HTR-8/SVneo (cell line): ENCODE results near the gene COX4I1.
A peak's percentile ranks its signal among the peaks of the same experiment; 100 is the strongest.
"Not testable (repeated sequence)": the region's sequence is repeated elsewhere in the genome, so short reads cannot be mapped to it uniquely, and the experiment has no call there.

ENCODE experiments used
- DNase-seq: peaks from one replicate; pipeline ENCODE4 v3.0.0; 2011; ENCODE audit warnings: low spot score, mixed read lengths; ENCODE audit not compliant: insufficient read length
- FAIRE-seq: peaks from 2 replicates; lab custom pipeline; 2011; peaks lifted over from hg19 to GRCh38; lab: Jason Lieb, UNC

Gene COX4I1

DNA sequence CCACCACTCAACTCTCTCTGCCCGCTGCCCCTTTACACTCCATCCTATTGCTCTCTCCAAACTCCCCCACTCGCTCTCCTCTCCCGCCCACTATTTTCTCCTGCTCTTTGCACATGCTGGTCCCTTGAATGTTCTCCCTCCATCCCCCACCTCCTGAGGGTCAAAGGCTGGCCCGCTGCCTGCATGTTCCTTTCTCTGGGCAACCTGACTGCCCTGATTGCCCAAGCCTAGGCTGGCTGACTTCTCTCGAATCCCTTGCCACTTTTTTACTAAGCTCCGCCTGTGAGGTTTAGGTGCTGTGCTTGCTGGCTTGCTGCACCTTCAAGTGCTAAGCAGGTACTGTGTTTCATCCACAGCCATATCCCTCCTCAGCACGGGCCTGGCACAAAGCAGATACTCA, 2.9 kb upstream of the COX4I1 start:
- DNase-seq: no peak

GRCh38 chr16:85798283-85798776, 1.2 kb upstream of the COX4I1 start:
- DNase-seq (no peak), FAIRE-seq (no peak)

More for the DNA sequence above, 2.9 kb upstream of the COX4I1 start:
- FAIRE-seq: no peak

DNA sequence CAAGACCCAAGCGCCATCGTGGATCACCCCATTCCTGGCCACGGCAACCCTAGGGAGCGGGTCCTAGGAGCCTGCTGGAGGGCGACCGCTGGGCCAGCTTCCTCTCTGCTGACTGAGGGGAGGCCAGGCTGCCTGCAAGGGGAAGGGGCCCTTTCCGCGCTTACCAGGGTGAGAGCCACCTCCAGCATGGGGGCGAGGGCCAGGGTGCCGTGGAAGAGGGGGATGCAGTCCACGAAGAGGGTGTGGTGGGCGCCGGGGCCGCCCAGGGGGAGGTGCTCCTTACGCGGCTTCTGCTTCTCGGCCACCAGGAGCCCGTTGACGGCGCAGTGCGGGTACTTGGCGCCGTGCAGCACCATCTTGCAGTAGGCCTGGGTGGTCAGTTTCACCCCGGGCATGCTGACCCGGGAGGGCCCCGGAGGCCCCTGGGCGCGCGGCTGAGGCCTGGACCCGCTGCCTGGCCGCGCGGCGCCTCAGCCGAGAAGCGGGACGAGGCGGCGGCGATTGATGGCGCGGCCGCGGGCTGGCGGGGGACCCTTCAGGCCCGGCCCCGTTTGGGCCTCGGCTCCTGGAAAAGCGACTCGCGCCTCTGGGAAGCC, 496 bp upstream of the COX4I1 start:
- peak; percentile 53 for DNase-seq

GRCh38 chr16:85800321-85800669, 800 bp downstream of the COX4I1 start:
- FAIRE-seq (no peak), DNase-seq (no peak)

More for the DNA sequence above, 496 bp upstream of the COX4I1 start:
- no peak for FAIRE-seq

GRCh38 chr16:85803570-85803969, 4.1 kb downstream of the COX4I1 start:
- FAIRE-seq (no peak), DNase-seq (no peak)

DNA sequence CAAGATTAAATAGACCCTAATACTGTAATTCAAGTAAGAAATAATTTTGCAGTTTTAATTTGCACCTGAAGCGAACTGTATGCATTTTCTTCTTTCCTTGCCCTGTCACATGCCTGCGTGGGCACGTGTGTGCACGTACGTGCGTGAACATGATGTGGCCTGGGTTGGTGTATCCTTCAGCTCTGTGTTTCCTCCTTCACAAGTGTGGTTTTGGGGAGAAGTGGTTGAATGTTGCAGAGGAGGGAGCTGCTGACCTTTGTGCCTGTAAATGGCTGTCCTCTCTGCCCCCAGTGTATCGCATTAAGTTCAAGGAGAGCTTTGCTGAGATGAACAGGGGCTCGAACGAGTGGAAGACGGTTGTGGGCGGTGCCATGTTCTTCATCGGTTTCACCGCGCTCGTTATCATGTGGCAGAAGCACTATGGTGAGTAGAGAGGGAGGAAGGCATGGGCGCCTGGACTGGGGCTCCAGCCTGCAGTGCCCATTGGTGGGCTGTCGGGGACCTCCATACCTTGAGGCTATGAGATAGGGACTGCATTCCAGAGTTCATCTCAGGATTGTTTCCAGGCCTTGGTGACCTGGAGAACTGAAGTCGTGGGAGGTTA, 6.0 kb downstream of the COX4I1 start:
- FAIRE-seq (no peak), DNase-seq (no peak)

- FAIRE-seq (no peak), DNase-seq (no peak)
These were observed 7.0 kb downstream of the COX4I1 start for GRCh38 chr16:85806539-85806938.

- not testable (repeated sequence) for FAIRE-seq, DNase-seq
These were observed 7.8 kb downstream of the COX4I1 start for GRCh38 chr16:85807340-85807739.

DNA sequence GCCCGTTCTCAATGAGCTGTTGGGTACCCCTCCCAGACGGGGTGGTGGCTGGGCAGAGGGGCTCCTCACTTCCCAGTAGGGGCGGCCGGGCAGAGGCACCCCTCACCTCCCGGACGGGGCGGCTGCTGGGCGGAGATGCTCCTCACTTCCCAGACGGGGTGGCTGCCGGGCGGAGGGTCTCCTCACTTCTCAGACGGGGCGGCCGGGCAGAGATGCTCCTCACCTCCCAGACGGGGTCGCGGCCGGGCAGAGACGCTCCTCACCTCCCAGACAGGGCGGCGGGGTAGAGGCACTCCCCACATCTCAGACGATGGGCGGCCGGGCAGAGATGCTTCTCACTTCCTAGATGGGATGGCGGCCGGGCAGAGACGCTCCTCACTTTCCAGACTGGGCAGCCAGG, 8.6 kb downstream of the COX4I1 start:
- not testable (repeated sequence) for FAIRE-seq, DNase-seq

DNA sequence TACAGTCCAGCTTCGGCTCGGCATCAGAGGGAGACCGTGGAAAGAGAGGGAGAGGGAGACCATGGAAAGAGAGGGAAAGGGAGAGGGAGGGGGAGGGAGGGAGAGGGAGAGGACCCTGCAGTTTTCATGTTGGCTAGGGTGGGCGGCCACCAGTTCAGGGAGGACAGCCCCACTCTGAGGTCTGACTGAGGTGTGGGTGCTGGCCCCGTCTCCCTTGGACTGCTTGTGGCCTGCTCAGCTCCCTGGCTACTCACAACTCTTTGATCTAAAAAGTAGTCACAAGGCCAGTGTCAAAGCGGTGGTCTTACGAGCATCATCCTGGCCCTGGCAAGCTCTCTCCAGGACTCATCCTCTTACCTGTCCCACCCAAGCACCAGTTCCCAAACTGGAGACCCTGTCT, 9.4 kb downstream of the COX4I1 start:
- FAIRE-seq (no peak), DNase-seq (no peak)

GRCh38 chr16:85809645-85810044, 10.2 kb downstream of the COX4I1 start:
- DNase-seq (no peak), FAIRE-seq (no peak)

GRCh38 chr16:85810097-85810741, 10.7 kb downstream of the COX4I1 start:
- no peak for FAIRE-seq
- DNase-seq: no peak

- DNase-seq (no peak), FAIRE-seq (no peak)
These were observed 11.2 kb downstream of the COX4I1 start for GRCh38 chr16:85810742-85811115.

DNA sequence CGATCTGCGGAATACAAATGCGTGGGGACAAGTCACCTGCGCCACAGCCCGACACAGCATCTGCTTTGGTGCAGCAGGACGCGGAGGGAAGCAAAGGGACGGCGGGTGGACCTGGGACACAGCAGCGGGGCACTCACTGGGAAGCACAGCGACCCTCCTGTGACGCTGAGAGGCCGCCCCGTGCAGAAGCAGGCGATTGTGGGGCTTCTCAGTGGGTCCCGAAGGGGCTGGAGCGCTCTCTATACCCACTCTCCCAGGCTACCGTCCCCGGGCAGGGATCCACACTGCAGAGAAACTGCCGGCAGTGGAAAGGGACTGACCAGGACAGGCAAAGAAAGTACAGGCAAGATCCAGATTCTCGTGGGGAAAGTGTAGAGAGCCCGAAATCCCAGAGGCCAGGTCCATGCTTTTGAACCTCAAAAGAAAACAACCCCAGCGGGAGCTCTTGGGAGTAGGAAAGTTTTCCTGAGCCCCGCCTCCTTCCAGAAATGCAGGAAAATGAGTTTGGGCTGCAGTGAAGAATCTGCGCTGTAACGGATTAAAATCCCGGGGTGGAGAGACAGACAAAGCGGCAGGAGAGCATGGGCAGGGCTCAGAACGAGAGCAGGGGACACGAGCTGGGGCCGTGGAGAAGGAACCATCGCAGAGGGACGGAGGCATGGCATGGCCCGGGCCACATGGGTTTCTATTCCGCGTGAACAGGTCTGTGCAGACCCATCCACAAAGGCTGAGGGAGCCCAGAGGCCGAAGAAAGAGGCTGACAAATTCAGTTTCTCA, 12.7 kb downstream of the COX4I1 start:
- no peak for DNase-seq
- no peak for FAIRE-seq

DNA sequence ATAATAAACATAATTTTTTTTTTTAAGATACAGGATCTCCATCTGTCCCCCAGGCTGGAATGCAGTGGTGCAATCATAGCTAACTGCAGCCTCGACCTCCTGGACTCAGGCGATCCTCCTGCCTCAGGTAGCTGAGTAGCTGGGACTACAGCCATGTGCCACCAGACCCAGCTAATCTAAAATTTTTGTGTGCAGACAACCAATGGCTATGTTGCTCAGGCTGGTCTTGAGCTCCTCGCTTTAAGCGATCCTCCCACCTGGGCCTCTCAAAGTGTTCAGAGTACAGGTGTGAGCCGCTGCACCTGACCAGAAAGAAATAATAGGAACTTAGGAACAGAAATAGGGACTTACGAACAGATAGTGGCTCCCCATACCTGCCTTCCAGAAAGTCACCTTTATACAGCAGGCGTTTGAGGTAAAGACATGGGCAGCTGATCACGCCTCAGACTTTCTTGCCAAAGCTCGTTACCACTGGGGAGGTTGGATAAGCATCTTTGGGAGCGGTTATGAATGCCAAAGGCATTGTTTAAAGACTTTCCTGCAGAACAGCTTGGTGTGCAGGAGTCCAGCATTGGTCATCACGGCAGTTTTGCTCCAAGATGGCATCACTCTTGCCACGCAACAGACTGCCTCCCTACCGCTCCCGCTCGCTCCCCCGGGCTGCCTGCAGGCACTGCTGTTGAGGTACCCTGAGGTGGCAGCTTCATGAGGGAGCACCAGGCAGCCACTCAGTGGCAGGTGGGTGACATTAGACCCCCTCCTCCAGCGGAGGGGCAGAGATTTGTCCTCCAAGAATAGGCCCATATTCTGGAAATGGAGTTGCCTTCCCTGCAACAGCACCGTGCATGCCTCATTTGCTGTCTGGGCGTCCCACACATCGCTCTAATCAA, 13.6 kb downstream of the COX4I1 start:
- FAIRE-seq (no peak), DNase-seq (no peak)

- FAIRE-seq (no peak), DNase-seq (no peak)
These were observed 16.7 kb downstream of the COX4I1 start for GRCh38 chr16:85816159-85816558.

- DNase-seq, FAIRE-seq: not testable (repeated sequence)
These were observed 17.7 kb downstream of the COX4I1 start for GRCh38 chr16:85817195-85817594.

- peak; percentile 85 for DNase-seq
- no peak for FAIRE-seq
These were observed 19.8 kb downstream of the COX4I1 start for GRCh38 chr16:85819245-85819644.

GRCh38 chr16:85819771-85820170, 20.3 kb downstream of the COX4I1 start:
- DNase-seq (no peak), FAIRE-seq (no peak)
